ENCODE measurements around the gene KLHL17.

DNA sequence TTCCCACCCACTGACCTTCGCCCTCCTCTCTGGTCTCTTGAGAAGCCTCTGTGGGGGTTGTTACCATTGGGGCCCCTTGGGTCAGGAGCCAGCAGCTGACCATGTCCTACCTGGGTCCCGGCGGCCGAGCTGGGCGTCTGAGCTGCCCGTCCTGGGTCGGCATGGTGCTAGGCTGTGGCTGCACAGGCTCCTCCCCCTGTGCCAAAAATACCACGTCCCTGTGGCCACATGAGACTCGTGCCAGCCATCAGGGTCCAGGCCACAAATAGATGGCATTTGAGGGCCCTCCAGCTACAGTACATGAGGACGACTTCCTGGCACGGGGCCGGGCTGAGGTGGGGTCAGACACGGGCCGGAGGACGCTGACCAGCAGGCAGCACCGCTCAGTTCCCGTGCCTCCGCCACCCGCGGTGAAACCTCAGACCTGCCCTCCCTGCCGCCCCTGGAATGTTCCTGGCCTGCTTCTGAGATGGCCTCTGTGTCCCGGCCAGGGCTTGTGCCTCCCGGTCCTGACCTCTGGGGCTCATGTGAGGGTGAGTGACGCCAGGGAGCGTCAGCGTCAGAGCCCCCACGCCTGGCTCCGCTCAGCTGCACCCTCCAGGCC, 21.7 kb downstream of the KLHL17 start, which contains the start of gene PERM1:
- no peak for TF ChIP-seq POLR2A (IDR thresholded peaks at IDR 0.05)
- TF ChIP-seq, protein P1, sequence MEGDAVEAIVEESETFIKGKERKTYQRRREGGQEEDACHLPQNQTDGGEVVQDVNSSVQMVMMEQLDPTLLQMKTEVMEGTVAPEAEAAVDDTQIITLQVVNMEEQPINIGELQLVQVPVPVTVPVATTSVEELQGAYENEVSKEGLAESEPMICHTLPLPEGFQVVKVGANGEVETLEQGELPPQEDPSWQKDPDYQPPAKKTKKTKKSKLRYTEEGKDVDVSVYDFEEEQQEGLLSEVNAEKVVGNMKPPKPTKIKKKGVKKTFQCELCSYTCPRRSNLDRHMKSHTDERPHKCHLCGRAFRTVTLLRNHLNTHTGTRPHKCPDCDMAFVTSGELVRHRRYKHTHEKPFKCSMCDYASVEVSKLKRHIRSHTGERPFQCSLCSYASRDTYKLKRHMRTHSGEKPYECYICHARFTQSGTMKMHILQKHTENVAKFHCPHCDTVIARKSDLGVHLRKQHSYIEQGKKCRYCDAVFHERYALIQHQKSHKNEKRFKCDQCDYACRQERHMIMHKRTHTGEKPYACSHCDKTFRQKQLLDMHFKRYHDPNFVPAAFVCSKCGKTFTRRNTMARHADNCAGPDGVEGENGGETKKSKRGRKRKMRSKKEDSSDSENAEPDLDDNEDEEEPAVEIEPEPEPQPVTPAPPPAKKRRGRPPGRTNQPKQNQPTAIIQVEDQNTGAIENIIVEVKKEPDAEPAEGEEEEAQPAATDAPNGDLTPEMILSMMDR (IDR thresholded peaks at IDR 0.05): no peak
